ENCODE data around the gene NAALADL2. TPM values are rescaled to one million over a fixed set of nuclear protein-coding genes. Genes with fewer than 3 reads are reported as not detected.

NAALADL2 gene
- polyA plus RNA-seq, 3 donors: not detected

DNA sequence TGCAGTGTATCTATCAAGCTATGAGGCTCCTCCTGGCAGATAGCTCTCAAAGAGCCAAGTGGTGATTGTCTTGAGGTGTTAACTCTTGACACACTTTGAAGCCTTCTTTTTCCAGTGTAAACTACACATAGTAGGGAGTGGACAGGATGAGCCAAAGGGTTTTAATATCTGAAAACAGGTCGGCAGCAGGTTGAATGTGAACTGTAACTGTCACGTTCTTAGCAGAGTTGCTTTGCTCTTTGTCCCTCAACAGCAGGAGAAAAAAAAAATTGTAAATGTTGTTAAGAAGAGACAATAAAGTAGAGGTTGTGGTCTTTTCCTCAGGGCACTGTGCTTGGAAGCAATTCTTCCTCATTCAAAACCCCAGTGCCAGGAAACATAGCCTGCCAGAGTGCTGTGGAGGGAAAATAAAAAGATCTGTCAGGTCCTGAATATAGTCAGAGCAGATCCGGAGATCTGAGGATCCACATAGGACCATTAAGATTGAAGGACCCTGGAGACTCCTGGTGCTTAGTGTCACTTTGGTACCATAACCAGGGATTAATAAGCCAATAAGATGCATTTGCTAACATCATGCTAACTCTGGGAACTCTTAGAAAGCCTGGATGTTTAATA, 229.7 kb downstream of the NAALADL2 start:
- H3K79me2 ChIP-seq (ENCODE audit: insufficient read depth, low read length): no peaks in the 10 kb centered on the region
- H3K4me3 ChIP-seq (replicated peaks in 1 of 3; ENCODE audit: low read depth in 2 of 3, low read length in 3 of 3): no peak overlapping the region
- H2AFZ ChIP-seq (ENCODE audit: insufficient read depth, low read depth, low read length, poor library complexity, severe bottlenecking): no peak overlapping the region
- Mint-ChIP-seq H3K27ac (no peak overlapping the region), H3K36me3 (no peaks in the 10 kb centered on the region), H3K9me3 (peaks cover 0 to 6% (median 2%) of the 10 kb centered on the region in 7 donors), H3K27me3 (ENCODE audit: low read depth in 3 of 3) (no peaks in the 10 kb centered on the region), H3K4me1 (no peaks in the 10 kb centered on the region), H3K4me3 (no peak overlapping the region)
- DNase-seq: no peak
- H4K20me1 ChIP-seq (ENCODE audit: insufficient read depth, low read length): no peaks in the 10 kb centered on the region
- H3K9me3 ChIP-seq (replicated peaks in 1 of 2; ENCODE audit: control insufficient read depth in 1 of 2, insufficient read depth in 1 of 2, low read length in 2 of 2): peaks cover 0 to 4% of the 10 kb centered on the region in 2 donors
- no peaks in the 10 kb centered on the region for H3K27me3 ChIP-seq (ENCODE audit: control insufficient read depth in 2 of 2, insufficient read depth in 2 of 2, low read length in 2 of 2)
- no peak overlapping the region for H3K9ac ChIP-seq (ENCODE audit: insufficient read depth, low read length, poor library complexity, severe bottlenecking)
- H3K4me1 ChIP-seq (ENCODE audit: control insufficient read depth in 1 of 2, insufficient read depth in 2 of 2, low read length in 2 of 2): no peaks in the 10 kb centered on the region
- no peak for TF ChIP-seq CTCF (IDR thresholded peaks at IDR 0.05)
- no peak overlapping the region for H3K4me2 ChIP-seq (replicated peaks; ENCODE audit: extremely low read depth, low read length, poor library complexity, severe bottlenecking)
- intact Hi-C loops (cut with micrococcal nuclease): no loop called here
- H3K36me3 ChIP-seq (replicated peaks in 1 of 2; ENCODE audit: control insufficient read depth in 1 of 2, insufficient read depth in 2 of 2, low read length in 2 of 2): no peaks in the 10 kb centered on the region
- H3K27ac ChIP-seq (ENCODE audit: low read depth in 1 of 2, low read length in 2 of 2): no peak overlapping the region
- 78% methylated on average over 3 of the region's 3 CpGs for WGBS (ENCODE audit: insufficient coverage)

DNA sequence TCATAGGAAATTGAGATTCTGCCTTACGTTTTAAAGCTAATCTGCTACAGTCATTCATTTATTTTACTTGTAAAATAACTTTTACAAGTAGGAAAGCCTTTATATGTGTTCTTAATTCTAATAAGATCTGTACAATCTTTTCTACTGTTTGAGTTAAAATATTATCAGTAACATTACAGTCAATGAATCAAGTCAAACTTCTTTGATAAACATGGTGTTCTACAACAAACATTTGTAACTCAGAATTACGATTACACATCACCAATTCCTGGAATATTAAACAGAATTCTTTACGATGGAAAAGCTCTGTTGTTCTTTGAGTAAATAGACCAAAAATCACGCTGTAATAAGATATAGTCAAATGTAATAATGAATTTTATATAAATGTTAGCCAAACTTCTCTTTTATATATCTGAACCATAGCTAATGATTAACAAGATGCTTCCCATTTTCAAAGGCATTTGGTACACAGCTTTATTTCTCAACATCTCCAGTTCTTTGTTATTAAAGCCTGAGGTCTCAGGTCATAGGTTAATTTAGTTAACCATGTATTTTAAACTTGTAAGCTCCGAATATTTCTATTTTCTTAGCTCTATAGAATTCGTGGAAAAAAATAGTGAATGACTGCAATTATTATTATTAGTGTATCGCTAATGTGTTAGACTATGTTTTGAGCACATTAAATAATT, 232.4 kb downstream of the NAALADL2 start:
- H3K79me2 ChIP-seq (ENCODE audit: insufficient read depth, low read length): no peaks in the 10 kb centered on the region
- H3K36me3 Mint-ChIP-seq: no peaks in the 10 kb centered on the region
- H3K27ac ChIP-seq (ENCODE audit: low read depth in 1 of 2, low read length in 2 of 2): no peak overlapping the region
- H3K9me3 ChIP-seq (replicated peaks in 1 of 2; ENCODE audit: control insufficient read depth in 1 of 2, insufficient read depth in 1 of 2, low read length in 2 of 2): no peaks in the 10 kb centered on the region
- no peaks in the 10 kb centered on the region for H3K27me3 ChIP-seq (ENCODE audit: control insufficient read depth in 2 of 2, insufficient read depth in 2 of 2, low read length in 2 of 2)
- no peak overlapping the region for H2AFZ ChIP-seq (ENCODE audit: insufficient read depth, low read depth, low read length, poor library complexity, severe bottlenecking)
- intact Hi-C loops (cut with micrococcal nuclease): no loop called here
- peaks cover 0 to 4% (median 0%) of the 10 kb centered on the region in 7 donors for H3K9me3 Mint-ChIP-seq
- H3K9ac ChIP-seq (ENCODE audit: insufficient read depth, low read length, poor library complexity, severe bottlenecking): no peak overlapping the region
- DNase-seq: no peak
- H3K4me2 ChIP-seq (replicated peaks; ENCODE audit: extremely low read depth, low read length, poor library complexity, severe bottlenecking): no peak overlapping the region
- no peaks in the 10 kb centered on the region for H3K4me1 Mint-ChIP-seq
- no peaks in the 10 kb centered on the region for H3K36me3 ChIP-seq (replicated peaks in 1 of 2; ENCODE audit: control insufficient read depth in 1 of 2, insufficient read depth in 2 of 2, low read length in 2 of 2)
- no peak for TF ChIP-seq CTCF (IDR thresholded peaks at IDR 0.05)
- no peaks in the 10 kb centered on the region for H3K4me1 ChIP-seq (ENCODE audit: control insufficient read depth in 1 of 2, insufficient read depth in 2 of 2, low read length in 2 of 2)
- no peak overlapping the region for H3K4me3 ChIP-seq (replicated peaks in 1 of 3; ENCODE audit: low read depth in 2 of 3, low read length in 3 of 3)
- H3K4me3 Mint-ChIP-seq: no peak overlapping the region
- no peaks in the 10 kb centered on the region for H4K20me1 ChIP-seq (ENCODE audit: insufficient read depth, low read length)
- no peaks in the 10 kb centered on the region for H3K27me3 Mint-ChIP-seq (ENCODE audit: low read depth in 3 of 3)
- H3K27ac Mint-ChIP-seq: no peak overlapping the region
- WGBS (ENCODE audit: insufficient coverage): no CpG with 5 or more reads among the region's 7 CpGs

Data from CD14-positive monocyte (primary cell).